ENCODE measurements around the gene NBEAL2.

NBEAL2 gene

GRCh38 chr3:46943237-46944187 is 36.0 kb upstream of the NBEAL2 start:
- no peak for DNase-seq (ENCODE audit: low spot score)

- no peak for DNase-seq (ENCODE audit: low spot score)
Measured at GRCh38 chr3:46944191-46944590, 35.3 kb upstream of the NBEAL2 start.

GRCh38 chr3:46946416-46946815 is 33.0 kb upstream of the NBEAL2 start:
- no peak for DNase-seq (ENCODE audit: low spot score)

- peak; percentile 61 for DNase-seq (ENCODE audit: low spot score)
Measured at GRCh38 chr3:46946856-46947545, 32.5 kb upstream of the NBEAL2 start.

- DNase-seq (ENCODE audit: low spot score): no peak
Measured at GRCh38 chr3:46947546-46947901, 31.9 kb upstream of the NBEAL2 start.

GRCh38 chr3:46947981-46948791 is 31.3 kb upstream of the NBEAL2 start:
- no peak for DNase-seq (ENCODE audit: low spot score)

- DNase-seq (ENCODE audit: low spot score): no peak
Measured at GRCh38 chr3:46948830-46949671, 30.4 kb upstream of the NBEAL2 start.

GRCh38 chr3:46950177-46950576 is 29.3 kb upstream of the NBEAL2 start:
- DNase-seq (ENCODE audit: low spot score): no peak

GRCh38 chr3:46950650-46951241 is 28.7 kb upstream of the NBEAL2 start:
- no peak for DNase-seq (ENCODE audit: low spot score)

- DNase-seq (ENCODE audit: low spot score): no peak
Measured at GRCh38 chr3:46952813-46953212, 26.7 kb upstream of the NBEAL2 start.

- DNase-seq (ENCODE audit: low spot score): no peak
Measured at GRCh38 chr3:46953234-46954010, 26.0 kb upstream of the NBEAL2 start.

- no peak for DNase-seq (ENCODE audit: low spot score)
Measured at GRCh38 chr3:46954178-46954577, 25.3 kb upstream of the NBEAL2 start.

- DNase-seq (ENCODE audit: low spot score): no peak
Measured at GRCh38 chr3:46955157-46955556, 24.3 kb upstream of the NBEAL2 start.

- DNase-seq (ENCODE audit: low spot score): no peak
Measured at GRCh38 chr3:46955801-46956259, 23.6 kb upstream of the NBEAL2 start.

- DNase-seq (ENCODE audit: low spot score): no peak
Measured at GRCh38 chr3:46957092-46957820, 22.2 kb upstream of the NBEAL2 start.

GRCh38 chr3:46958467-46959160 is 20.9 kb upstream of the NBEAL2 start:
- DNase-seq (ENCODE audit: low spot score): no peak

GRCh38 chr3:46959161-46959511 is 20.3 kb upstream of the NBEAL2 start:
- no peak for DNase-seq (ENCODE audit: low spot score)

- no peak for DNase-seq (ENCODE audit: low spot score)
Measured at GRCh38 chr3:46960081-46960701, 19.3 kb upstream of the NBEAL2 start.

GRCh38 chr3:46960835-46961234 is 18.6 kb upstream of the NBEAL2 start:
- DNase-seq (ENCODE audit: low spot score): no peak

Measured in hepatic stellate cell (primary cell).